Stimulated activated CD8-positive, alpha-beta memory T cell treated with anti-CD3 and anti-CD28 coated beads, Interleukin-15, amount 100 ng/mL, for 4 hours (primary cell): Measurements from ENCODE around the gene DIS3L2.
"Not testable (repeated sequence)": the region's sequence is repeated elsewhere in the genome, so short reads cannot be mapped to it uniquely, and the experiment has no call there.

Experiments used
- DNase-seq, 2 donors: peaks; one replicate each; pipeline ENCODE4 v3.0.0-alpha.2; 2020; ENCODE audit warnings: low read depth in 2 of 2

DIS3L2 gene

DNA sequence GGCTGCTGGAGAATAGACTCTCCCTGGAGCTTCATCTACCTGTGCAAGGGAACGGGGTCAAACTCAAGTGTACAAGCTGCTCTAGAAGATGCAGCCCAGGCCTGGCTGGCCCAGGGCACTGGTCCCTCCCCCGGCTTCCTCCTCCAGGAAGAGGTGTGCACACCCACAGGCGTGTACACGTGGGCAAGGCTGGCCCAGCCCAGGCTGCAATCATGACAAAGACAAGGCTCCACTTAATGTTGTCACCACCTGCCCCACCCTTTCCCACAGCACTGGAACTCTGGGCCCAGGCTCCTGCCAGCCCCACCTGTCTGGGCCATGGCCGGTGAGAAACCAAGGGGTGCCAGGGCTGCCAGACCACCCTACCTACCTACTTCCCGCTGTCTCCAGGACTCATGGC lies 387.4 kb downstream of the DIS3L2 start:
- no peak for DNase-seq

DNA sequence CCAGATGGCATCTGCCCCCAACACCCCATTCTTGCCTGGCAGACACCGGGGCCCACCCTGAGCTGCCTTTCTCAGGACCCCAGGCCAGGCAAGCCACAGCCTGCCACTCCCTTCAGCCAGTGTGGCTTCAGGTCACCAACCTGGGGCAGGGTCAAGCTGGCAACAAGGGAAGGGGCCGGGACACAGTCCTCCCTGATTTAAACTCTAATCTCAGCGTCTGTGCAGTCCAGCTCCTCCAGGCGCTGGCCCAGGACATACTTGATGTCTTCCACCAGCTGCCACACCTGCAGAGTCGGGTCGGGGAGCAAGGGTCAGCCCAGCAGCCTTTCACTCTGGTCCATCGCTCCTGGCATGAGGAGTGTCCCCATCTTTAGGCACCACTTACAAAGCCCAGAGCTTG lies 388.0 kb downstream of the DIS3L2 start:
- no peak for DNase-seq

DNA sequence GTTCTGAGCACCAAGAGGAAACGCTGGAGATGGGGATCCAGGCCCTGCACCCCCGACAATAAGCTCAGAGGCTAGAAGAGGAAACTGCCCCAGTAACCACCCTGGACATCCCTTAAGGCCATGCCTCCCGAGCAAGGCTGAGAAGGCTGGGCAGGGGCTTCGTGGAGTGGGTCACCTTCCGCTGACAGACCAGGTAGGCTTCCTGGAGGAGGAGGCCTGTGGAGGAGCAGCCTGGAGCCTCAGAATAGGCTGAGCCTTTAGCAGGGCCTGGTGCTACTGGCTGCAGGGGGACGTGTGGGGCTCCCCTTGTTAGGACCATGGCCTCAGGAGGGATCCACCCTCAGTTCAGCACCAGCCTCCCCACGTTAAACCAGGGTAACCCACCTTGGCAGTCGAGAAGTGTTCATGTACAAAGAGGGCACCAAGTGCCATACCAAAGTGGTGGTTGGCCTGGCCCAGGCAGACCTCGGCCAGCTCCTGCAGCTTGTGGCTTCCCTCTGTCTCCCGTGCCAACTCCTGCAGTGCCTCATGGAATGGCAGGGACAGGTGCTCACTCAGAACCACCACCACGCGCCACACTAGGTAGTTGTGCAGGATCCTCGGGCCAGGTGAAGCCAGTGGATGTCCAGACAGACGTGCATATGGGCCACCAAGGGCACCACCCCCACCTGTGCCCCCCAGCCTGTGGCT lies 388.6 kb downstream of the DIS3L2 start:
- no peak for DNase-seq

DNA sequence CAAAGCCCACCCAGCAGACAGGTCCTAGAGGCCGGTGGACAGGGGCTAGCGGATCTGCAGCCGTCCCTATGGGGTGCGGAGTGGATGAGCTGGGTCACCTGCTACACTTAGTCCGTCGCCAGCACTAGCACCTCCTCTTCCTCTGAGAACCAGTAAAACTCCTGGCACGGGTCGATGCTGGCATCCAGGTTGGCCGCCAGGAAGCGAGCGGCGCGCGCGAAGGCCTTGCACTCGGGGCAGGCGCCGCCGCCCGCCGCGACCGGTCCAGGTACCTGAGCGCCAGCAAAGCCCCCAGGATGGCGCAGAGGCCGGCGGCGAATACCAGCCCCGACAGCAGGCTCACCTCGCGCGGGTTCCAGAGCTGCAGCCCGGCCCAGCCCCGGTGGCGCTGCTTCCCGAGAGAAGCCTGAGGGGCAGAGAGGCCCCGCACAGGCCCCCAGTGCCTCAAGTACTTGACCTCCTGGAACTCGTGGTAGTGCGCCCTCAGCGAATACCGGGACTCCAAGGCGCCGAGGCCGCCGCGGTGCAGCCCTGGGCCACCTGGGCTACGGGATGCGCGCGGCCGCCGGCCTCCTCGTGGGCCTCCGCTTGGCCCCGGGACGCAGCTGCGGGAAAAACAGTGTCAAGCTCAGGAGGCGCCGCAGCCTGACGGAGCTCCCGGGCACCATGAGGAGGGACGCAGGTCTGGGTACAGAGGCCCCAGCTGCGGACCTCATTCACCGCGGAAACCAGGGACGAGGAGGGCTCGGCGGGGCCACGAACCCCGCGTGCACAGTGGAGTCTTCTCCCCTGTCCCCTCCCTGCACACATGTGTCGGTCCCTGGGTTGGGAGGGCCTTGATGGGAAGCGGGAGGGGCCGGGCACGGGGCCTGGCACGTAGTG lies 389.5 kb downstream of the DIS3L2 start:
- no peak for DNase-seq

DNA sequence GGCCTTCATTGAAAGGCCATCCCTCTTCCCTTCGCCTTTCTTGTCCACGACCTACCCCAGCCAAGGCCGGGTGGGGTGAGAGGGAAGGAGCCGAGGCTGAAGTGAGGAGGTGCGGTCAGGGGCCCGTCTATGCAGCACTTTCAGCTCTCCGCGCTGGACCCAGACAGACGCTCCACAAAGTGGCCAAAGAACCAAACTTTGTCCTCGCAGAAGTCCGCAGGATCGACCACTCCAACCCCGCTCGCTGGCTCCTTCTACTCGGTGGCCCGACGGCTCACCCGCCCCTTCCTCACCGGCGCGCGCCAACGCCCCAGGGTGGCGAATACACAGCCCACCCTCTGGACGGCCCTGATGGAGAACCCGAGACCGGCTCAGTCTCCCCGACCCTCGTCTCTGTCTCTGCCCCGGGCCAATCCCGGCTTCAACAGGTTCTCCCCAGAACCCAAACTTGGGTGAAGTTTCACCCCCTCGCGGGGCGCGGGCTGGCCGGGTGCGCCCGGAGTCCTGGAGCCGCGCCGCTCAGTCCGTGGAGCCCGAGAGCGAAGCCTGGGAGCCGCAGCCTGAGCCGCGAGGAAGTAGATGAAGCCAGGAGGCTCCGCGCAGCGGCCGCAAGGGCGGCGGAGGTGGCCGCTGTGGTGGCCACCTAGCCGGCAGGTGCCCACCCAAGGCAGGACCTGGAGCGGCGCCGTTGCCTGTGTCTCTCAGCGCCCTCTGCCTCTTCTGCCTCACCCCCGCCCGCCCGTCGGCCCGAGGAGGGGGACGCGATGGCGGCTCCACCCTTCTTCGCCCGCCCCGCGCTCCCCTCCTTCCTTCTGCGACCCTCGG lies 390.4 kb downstream of the DIS3L2 start:
- no peak for DNase-seq

DNA sequence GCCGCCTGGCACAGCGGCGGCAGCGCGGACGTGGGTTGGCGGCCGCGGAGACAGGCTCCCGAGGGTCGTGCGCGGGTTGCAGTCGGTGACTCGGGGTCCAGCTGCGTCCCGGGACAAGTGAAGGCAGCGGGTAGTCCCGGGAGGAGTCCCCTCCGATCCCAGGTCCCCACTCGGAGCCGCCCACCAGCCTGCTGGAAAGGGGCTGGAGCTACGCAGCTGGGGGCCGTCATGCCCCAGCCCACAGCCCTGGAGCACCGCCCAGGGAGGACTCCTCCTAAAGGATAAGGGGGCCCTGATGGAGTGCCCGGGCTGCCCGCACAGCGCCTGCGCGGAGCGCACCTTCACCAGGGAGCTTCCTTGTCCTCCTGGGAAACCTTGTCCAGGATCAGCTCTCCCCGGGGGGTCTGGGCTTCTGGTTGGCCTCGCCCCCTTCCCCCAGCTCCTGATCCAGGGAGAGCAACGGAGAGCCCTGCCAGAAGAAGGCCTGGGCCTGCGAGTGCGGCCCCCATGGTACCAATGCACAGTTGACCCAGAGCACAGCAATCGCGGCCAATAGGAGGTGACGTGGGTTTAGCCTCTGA lies 391.1 kb downstream of the DIS3L2 start:
- no peak for DNase-seq

DNA sequence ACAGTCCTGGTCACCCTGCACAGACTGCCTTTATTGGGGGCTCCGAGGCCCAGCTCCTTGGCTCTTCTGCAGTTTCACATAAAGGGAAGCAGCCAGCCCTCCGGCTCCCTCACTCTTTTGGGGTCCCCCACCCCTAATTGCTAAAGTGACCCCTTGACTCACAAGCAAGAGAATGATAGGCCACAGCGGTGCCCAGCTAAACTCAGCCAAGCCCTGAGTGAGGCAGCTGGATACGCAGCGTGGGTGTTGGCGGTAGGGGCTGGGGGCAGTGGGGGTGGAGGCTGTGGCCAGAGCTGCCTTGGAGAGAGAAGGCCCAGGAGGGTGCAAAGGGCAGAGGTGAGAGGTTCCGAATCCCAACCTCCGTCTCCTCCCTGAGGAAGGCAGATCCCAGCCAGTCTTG lies 391.6 kb downstream of the DIS3L2 start:
- no peak for DNase-seq

DNA sequence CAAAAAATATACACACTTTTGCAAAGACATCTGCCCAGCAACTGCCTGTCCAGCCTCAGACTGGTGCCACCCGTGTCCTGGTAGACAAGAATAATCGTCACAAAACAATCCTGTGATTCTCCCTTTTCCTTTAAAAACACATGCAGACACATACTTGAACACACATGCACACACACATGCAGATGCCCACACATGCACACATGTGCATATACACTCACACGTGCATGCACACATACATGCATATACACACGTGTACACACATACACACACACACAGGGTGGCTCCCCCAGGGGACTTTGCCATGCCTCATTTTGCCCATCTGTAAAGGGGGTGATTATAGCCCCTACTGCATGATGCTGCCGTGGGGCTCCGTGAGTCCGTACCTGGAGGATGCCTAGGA lies 392.1 kb downstream of the DIS3L2 start:
- DNase-seq: no peak

DNA sequence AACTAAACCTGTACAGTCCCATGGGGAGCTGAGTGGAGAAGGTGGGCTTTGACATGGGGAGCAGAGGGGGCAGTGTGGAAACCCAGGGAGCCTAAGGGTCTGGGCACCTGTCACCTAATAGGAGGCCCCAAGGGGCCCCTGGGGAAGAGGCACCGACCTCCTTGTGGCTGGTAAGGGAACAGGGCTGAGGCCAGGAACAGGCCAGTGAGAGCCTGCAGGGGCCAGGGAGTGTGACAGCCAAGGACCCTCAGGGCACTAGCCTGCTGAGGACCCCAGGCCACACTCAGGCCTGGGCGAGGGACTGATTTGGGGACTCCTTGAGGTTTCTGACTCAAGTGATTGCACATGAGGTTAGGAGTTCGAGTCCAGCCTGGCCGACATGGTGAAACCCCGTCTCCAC lies 392.6 kb downstream of the DIS3L2 start:
- DNase-seq: no peak

DNA sequence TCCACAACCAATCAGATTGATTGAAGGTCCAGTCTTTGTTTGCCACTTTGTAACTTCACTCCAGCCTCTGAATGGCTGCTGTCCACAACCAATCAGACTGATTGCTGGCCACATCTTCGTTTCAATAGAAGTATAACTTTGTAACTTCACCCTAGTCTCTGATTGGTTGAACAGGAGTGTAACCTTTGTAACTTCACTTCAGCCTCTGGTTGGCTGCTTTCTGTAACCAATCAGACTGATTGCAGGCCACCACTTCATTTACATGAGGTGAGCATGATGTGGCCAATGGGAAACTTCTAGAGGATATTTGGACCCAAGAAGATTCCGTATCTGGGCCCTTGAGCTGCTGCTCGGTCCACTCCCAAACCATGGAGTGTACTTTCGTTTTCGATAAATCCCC lies 400.1 kb downstream of the DIS3L2 start:
- DNase-seq: no peak

DNA sequence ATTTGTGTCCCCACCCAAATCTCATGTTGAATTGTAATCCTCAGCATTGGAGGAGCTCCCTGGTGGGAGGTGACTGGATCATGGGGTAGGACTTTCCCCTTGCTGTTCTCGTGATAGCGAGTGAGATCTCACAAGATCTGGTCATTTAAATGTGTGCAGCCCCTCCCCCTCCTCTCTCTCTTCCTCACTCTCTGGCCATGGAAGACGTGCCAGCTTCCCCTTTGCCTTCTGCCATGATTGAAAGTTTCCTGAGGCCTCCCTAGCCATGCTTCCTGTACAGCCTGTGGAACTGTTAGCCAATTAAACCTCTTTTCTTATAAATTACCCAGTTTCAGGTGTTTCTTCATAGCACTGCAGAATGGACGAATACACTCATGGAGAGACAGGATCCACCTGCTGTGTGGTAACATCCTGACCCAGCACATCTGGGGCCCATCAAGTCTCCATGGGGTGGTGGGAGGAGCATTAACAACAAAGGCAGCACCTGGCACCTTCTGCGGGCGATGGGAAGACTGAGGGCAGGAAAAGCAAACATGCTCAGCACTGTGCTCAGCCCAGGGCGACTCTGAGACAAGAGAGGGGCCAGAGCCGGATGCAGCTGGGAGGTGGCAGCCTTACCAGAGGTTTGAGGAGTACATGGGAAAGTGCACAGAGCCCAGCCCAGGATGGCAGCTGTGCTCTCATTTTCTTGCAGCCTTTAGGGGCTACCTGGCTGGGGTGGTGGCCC lies 400.8 kb downstream of the DIS3L2 start:
- DNase-seq: no peak

DNA sequence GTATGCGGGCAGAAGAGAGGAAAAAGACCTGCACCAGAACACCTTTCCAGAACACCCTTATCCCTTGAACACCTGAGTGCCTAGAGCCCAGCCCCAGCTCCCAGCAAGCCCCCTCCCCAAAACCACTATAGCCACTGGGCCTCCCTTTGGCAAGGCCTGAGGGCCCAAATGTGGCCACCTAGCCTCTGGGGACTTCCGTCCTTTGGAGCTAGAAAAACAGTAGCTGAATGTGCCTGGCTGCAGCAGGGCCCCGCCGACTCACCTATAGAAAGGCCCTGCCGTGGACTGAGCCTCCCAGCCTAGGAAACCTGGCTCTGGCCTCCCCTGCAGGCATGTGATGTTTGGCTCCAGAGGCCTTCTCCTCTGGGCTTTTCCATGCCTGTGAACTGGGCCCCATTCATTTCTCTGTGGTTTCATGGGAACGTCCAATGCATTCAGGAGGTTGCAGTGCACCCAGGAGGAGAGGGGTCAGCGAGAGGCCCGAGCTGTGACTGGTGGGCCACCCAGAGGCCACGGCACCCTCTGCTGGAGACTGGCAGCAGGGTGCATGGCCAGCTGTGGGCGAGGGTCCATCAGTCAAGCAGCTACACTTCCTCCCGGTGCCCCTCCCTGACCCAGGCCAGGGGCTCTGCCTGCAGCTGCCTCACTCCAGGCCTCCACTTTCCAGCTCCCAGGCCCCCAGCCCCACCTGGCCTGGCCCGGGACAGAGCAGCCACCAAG lies 401.7 kb downstream of the DIS3L2 start:
- not testable (repeated sequence) for DNase-seq

DNA sequence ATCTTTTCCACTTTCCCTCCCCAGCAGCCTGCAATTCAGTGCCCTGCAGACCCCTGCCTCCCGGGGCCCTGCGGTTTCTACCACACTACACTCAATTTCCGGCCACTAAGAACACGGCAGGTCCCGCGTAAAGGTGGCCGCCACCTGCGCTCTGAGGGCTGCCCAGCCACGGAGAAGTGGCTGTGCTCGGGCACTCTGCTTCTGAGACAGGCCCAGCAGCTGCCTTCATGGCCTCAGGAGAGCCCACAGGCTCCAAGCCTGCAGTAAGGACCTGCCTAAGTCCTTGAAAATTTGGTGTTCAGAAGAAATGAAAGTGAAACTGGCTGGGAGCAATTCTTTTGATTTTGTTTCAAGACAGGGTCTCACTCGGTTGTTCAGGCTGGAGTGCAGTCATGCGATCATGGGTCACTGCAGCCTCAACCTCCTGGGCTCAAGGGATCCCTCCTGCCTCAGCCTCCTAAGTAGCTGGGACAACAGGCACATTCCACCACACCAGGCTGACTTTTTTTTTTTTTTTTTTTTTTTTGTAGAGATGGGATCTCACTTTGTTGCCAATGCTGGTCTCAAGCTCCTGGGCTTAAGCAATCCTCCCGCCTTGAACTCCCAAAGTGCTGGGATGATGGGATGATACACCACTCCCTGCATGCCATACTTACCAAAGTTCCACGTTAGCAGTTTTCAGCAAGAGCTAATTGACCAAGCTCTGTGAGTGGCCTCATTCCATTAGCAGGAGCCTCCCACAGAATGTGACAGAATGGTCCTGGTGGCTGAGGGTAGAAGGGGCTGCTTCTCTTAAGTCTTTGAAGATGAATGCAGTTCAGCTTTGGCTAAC lies 402.5 kb downstream of the DIS3L2 start:
- DNase-seq: no peak

DNA sequence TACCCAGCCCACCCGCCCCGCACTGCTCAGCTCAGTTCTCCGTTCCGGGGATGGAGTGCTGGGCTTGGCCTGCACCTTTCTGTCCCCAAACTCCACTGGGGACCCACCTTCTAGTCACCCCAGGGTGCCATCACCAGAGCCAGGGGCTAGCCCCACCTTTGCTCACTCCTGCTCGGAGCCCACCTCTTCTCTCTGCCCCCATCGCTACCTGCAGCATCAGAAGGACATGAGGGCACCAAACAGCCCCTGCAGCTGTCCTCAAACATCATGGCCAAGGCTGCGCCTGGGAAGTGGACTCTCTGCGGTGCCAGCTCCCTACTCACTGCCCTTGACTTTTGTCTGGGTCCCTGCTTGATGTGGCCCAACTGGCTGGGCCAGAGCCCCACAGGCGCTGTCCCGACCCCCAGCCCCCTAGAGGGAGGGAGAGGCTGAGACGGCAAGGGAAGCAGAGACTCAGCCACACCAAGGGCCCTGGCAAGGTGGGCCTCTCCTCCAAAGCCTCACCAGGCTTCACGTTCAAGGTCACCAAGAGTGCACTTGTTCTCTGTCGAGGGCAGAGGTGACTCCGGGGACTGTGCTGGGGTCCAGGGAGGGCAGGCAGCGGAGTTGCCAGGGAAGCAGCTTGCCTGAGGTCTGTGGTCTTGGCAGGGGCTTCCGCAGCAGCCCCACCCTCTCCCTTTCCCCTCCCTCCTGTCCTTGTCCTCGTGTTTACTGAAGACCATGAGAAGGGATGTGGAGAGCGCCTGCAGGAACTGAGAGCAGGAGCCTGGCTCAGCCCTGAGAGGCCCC lies 403.5 kb downstream of the DIS3L2 start:
- DNase-seq: not testable (repeated sequence)

DNA sequence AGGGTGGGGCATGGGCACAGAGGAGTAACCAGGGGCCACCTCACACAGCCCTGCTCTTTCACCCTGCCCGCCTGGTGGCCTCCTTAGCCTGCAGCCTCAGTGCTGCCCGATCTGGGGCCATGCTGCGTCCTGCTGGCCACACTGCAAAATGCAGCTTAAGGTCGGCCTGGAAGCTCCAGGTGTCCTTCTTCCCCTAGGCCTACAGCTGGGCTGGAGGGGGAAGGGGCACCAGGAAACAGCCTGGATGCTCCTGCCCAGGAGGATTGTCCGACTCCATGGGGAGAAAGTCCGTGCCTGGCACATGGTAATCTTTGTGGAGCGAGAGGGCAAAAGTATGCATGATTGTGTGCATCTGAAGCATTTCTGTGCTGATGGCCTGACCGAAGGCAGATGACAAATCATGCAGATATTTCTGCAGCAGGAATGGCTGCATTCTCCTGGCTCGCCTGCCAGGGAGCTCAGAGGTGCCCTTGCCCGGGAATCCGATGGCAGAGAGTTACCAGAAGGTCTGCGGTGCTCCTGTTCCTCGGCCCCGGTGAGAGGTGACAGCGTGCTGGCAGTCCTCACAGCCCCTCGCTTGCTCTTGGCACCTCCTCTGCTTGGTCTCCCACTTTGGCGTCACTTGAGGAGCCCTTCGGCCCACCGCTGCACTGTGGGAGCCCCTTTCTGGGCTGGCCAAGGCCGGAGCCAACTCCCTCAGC lies 404.3 kb downstream of the DIS3L2 start:
- no peak for DNase-seq

DNA sequence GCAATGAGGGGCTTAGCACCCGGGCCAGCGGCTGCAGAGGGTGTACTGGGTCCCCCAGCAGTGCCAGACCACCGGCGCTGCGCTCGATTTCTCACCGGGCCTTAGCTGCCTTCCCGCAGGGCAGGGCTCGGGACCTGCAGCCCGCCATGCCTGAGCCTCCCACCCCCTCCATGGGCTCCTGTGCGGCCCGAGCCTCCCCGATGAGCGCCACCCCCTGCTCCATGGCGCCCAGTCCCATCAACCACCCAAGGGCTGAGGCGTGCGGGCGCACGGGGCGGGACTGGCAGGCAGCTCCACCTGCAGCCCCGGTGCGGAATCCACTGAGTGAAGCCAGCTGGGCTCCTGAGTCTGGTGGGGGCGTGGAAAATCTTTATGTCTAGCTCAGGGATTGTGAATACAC lies 404.9 kb downstream of the DIS3L2 start:
- DNase-seq: not testable (repeated sequence)

DNA sequence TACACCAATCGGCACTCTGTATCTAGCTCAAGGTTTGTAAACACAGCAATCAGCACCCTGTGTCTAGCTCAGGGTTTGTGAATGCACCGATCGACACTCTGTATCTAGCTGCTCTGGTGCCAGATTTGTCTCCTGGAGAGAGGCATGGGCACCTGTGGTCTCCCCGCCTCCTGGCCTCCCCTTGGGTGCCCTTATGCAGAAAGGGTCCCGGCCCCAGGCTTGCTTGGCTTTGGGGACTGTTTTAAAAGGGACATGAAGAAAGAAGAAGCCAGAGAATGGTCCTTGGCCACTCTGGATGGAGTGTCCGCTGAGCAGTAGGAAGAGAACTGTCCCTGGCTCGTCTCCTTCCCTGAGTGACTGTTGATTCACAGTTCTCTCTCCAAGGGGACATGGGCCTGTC lies 405.5 kb downstream of the DIS3L2 start:
- DNase-seq: no peak

DNA sequence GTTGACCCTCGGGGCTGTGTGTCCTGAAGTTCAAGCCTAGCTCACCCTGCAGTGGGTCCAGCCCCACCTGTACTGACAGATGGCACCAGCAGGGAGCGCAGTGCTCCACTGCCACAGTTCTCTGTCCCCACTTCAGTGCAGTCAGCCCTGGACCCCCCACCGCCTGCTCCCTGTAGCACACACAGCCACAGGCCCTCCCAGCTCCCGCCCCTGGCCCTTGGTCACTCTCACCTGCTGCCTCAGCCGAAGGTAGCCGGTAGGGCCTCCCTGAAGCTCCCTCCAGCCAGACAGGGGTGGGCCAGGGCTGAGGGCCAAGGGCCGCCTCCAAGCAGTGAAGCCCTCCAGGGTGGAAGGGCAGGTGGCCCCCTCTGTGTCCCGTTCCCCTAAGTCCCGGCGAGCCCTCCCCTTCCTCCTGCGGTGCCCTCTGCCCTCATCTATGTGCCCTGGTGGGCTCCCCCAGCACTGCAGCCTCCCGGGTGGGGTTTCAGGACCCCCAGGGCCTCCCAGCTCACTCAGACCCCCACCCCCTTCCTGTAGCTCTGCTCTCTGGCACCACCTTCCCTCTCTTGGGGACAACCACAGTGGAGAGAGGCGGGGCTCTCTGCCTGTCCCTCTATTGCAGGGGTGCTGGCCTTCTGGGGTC lies 406.2 kb downstream of the DIS3L2 start:
- DNase-seq: no peak
